ENCODE results near the gene WBP11.

DNA sequence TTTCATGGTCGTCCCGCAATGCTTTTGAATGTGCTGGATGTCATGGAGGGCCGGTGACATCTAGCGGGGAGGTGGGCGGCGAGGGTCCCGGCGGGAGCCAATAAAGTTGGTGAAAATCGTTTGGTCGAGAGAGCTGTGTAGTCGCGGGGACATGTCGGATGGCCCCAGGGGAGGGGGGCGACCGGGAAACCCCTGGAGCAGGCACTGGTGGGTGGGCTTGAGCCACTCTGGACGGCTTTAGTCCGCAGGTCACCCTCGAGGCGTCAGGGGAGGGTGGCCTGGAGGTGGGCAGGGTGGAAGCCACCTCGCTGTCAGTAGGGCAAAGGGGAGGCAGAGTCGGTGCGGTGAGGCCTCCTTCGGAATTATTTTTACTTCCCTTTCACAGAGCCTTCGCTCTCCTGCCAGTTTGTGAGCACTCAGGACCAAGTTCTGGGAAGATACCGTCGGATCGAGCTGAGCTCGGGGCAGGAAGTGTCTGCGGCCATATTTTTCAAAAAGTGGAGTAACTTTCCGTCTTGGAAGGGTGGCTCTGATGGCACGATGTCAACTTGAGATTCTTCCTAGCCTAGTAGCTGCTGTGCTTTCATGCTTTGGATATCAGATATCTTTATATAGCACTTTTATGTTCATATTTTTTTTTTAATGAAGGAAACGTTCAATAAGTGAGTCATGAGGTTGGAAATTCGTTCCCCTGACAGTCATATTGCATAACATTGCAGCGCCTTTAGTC is 28.2 kb downstream of the WBP11 start:
- no peak for TF ChIP-seq POLR2A (IDR thresholded peaks at IDR 0.05; ENCODE audit: extremely low read depth, insufficient read length)
- TF ChIP-seq, protein P1, sequence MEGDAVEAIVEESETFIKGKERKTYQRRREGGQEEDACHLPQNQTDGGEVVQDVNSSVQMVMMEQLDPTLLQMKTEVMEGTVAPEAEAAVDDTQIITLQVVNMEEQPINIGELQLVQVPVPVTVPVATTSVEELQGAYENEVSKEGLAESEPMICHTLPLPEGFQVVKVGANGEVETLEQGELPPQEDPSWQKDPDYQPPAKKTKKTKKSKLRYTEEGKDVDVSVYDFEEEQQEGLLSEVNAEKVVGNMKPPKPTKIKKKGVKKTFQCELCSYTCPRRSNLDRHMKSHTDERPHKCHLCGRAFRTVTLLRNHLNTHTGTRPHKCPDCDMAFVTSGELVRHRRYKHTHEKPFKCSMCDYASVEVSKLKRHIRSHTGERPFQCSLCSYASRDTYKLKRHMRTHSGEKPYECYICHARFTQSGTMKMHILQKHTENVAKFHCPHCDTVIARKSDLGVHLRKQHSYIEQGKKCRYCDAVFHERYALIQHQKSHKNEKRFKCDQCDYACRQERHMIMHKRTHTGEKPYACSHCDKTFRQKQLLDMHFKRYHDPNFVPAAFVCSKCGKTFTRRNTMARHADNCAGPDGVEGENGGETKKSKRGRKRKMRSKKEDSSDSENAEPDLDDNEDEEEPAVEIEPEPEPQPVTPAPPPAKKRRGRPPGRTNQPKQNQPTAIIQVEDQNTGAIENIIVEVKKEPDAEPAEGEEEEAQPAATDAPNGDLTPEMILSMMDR (IDR thresholded peaks at IDR 0.05; ENCODE audit: low read depth, low read length): peak; percentile 2

All from NB4 (cell line).